Raji (cell line): ENCODE results near the gene FAM43A.
A peak's percentile ranks its signal among the peaks of the same experiment; 100 is the strongest.

Experiments
- POLR2A ChIP-seq: IDR thresholded peaks from 2 replicates; pipeline ENCODE4 v1.6.1; 2011; ENCODE audit warnings: low read depth, low read length, control low read depth; ENCODE audit not compliant: insufficient read depth

FAM43A gene

GRCh38 chr3:194685718-194686413 lies at the start of gene FAM43A:
Gene FAM43A, plus strand, starts transcription at chr3:194685883. Its CDS starts 944 bp downstream, at chr3:194686827.
- TF ChIP-seq POLR2A: peak; percentile 64

- TF ChIP-seq POLR2A: no peak
Measured at GRCh38 chr3:194637066-194637465, 48.6 kb upstream of the FAM43A start.

GRCh38 chr3:194637541-194638400 lies 47.9 kb upstream of the FAM43A start:
- TF ChIP-seq POLR2A: no peak

- no peak for TF ChIP-seq POLR2A
Measured at GRCh38 chr3:194638991-194639605, 46.6 kb upstream of the FAM43A start.

GRCh38 chr3:194640829-194641228 lies 44.9 kb upstream of the FAM43A start:
- TF ChIP-seq POLR2A: no peak

- TF ChIP-seq POLR2A: no peak
Measured at GRCh38 chr3:194642769-194643168, 42.9 kb upstream of the FAM43A start.

- no peak for TF ChIP-seq POLR2A
Measured at GRCh38 chr3:194647747-194648146, 37.9 kb upstream of the FAM43A start.

- TF ChIP-seq POLR2A: no peak
Measured at GRCh38 chr3:194654443-194654842, 31.2 kb upstream of the FAM43A start.

- no peak for TF ChIP-seq POLR2A
Measured at GRCh38 chr3:194657439-194657838, 28.2 kb upstream of the FAM43A start.

- no peak for TF ChIP-seq POLR2A
Measured at GRCh38 chr3:194658477-194659242, 27.0 kb upstream of the FAM43A start.

- no peak for TF ChIP-seq POLR2A
Measured at GRCh38 chr3:194659778-194660177, 25.9 kb upstream of the FAM43A start.

GRCh38 chr3:194661374-194661773 lies 24.3 kb upstream of the FAM43A start:
- TF ChIP-seq POLR2A: no peak

- no peak for TF ChIP-seq POLR2A
Measured at GRCh38 chr3:194661946-194662345, 23.7 kb upstream of the FAM43A start.

GRCh38 chr3:194664857-194665256 lies 20.8 kb upstream of the FAM43A start:
- no peak for TF ChIP-seq POLR2A

GRCh38 chr3:194667363-194667762 lies 18.3 kb upstream of the FAM43A start:
- no peak for TF ChIP-seq POLR2A

- no peak for TF ChIP-seq POLR2A
Measured at GRCh38 chr3:194671511-194671899, 14.2 kb upstream of the FAM43A start.
